H9 (cell line): ENCODE results near the gene DPM2. TPM values are rescaled to one million over a fixed set of nuclear protein-coding genes. Genes with fewer than 3 reads are reported as not detected.

Experiments
- DNase-seq: peaks from one replicate; pipeline ENCODE4 v3.0.0-alpha.2; 2017
- H2AFZ ChIP-seq: one replicate; pipeline ENCODE4 v1.6.1; 2013; ENCODE audit warnings: mild to moderate bottlenecking, low read length, control low read depth, moderate library complexity
- H2AK5ac ChIP-seq: 2 replicates; pipeline ENCODE4 v1.6.1; 2013; ENCODE audit warnings: low read length, control low read depth, mixed read lengths; ENCODE audit not compliant: insufficient read length
- H2BK120ac ChIP-seq: one replicate; pipeline ENCODE4 v1.6.1; 2013; ENCODE audit warnings: low read depth, mild to moderate bottlenecking, low read length, control low read depth, inconsistent platforms; ENCODE audit not compliant: poor library complexity, severe bottlenecking
- H2BK12ac ChIP-seq: 2 replicates; pipeline ENCODE4 v1.6.1; 2013; ENCODE audit warnings: low read length, control low read depth, mixed read lengths, low read depth; ENCODE audit not compliant: insufficient read length
- H2BK15ac ChIP-seq: 2 replicates; pipeline ENCODE4 v1.6.1; 2013; ENCODE audit warnings: low read depth, low read length, control low read depth
- H2BK20ac ChIP-seq: one replicate; pipeline ENCODE4 v1.6.1; 2013; ENCODE audit warnings: low read depth, mild to moderate bottlenecking, low read length, control low read depth, inconsistent platforms; ENCODE audit not compliant: poor library complexity, severe bottlenecking
- H2BK5ac ChIP-seq: 2 replicates; pipeline ENCODE4 v1.6.1; 2013; ENCODE audit warnings: low read length, control low read depth, mixed read lengths; ENCODE audit not compliant: insufficient read length
- H3K14ac ChIP-seq: 2 replicates; pipeline ENCODE4 v1.6.1; 2013; ENCODE audit warnings: low read length, control low read depth; ENCODE audit not compliant: insufficient read depth
- H3K18ac ChIP-seq: 2 replicates; pipeline ENCODE4 v1.6.1; 2013; ENCODE audit warnings: low read depth, mild to moderate bottlenecking, mixed read lengths, low read length, control low read depth; ENCODE audit not compliant: insufficient read length
- H3K23ac ChIP-seq: 2 replicates; pipeline ENCODE4 v1.6.1; 2013; ENCODE audit warnings: low read length, control low read depth, mixed read lengths, low read depth; ENCODE audit not compliant: insufficient read length
- H3K23me2 ChIP-seq: 2 replicates; pipeline ENCODE4 v1.6.1; 2013; ENCODE audit warnings: low read depth, mild to moderate bottlenecking, mixed read lengths, low read length, control low read depth; ENCODE audit not compliant: insufficient read length, poor library complexity, severe bottlenecking
- H3K27ac ChIP-seq: 2 replicates; pipeline ENCODE4 v1.5.1; 2013; ENCODE audit warnings: low read length, control low read depth, mixed read lengths, low read depth; ENCODE audit not compliant: insufficient read length
- H3K27me3 ChIP-seq: 2 replicates; pipeline ENCODE4 v1.6.1; 2013; ENCODE audit warnings: low read length, control low read depth, inconsistent platforms; ENCODE audit not compliant: insufficient read depth
- H3K4ac ChIP-seq: 2 replicates; pipeline ENCODE4 v1.6.1; 2013; ENCODE audit warnings: low read depth, mild to moderate bottlenecking, control low read depth, inconsistent platforms, low read length, moderate library complexity
- H3K4me1 ChIP-seq: 2 replicates; pipeline ENCODE4 v1.6.1; 2013; ENCODE audit warnings: low read length, control low read depth, inconsistent platforms; ENCODE audit not compliant: insufficient read depth
- H3K4me2 ChIP-seq: 2 replicates; pipeline ENCODE4 v1.6.1; 2013; ENCODE audit warnings: low read length, control low read depth, mixed read lengths; ENCODE audit not compliant: insufficient read length, insufficient read depth
- H3K56ac ChIP-seq: 2 replicates; pipeline ENCODE4 v1.6.1; 2013; ENCODE audit warnings: low read depth, mild to moderate bottlenecking, mixed read lengths, low read length, control low read depth; ENCODE audit not compliant: insufficient read length
- H3K79me1 ChIP-seq: 2 replicates; pipeline ENCODE4 v1.6.1; 2013; ENCODE audit warnings: low read depth, mild to moderate bottlenecking, moderate library complexity, low read length, control low read depth, inconsistent platforms; ENCODE audit not compliant: insufficient read depth, poor library complexity, severe bottlenecking
- H3K79me2 ChIP-seq: 2 replicates; pipeline ENCODE4 v1.6.1; 2013; ENCODE audit warnings: low read length, control low read depth, inconsistent platforms; ENCODE audit not compliant: insufficient read depth
- H3K9ac ChIP-seq: 2 replicates; pipeline ENCODE4 v1.6.1; 2013; ENCODE audit warnings: low read length, control low read depth, mixed read lengths; ENCODE audit not compliant: insufficient read length; ENCODE audit errors: extremely low read depth
- H3K9me3 ChIP-seq: one replicate; pipeline ENCODE4 v1.6.1; 2013; ENCODE audit warnings: low read depth, low read length, inconsistent platforms; ENCODE audit not compliant: control insufficient read depth
- H3T11ph ChIP-seq: one replicate; pipeline ENCODE4 v1.6.1; 2013; ENCODE audit warnings: mild to moderate bottlenecking, low read length, control low read depth, inconsistent platforms
- H4K20me1 ChIP-seq: one replicate; pipeline ENCODE4 v1.6.1; 2013; ENCODE audit not compliant: control insufficient read depth, insufficient read length, insufficient read depth
- H4K5ac ChIP-seq: 2 replicates; pipeline ENCODE4 v1.6.1; 2013; ENCODE audit warnings: low read depth, mild to moderate bottlenecking, mixed read lengths, low read length, control low read depth; ENCODE audit not compliant: insufficient read length
- H4K8ac ChIP-seq: replicated peaks from 2 replicates; pipeline ENCODE4 v1.6.1; 2013; ENCODE audit warnings: low read length, control low read depth, mixed read lengths, low read depth; ENCODE audit not compliant: insufficient read length
- H4K91ac ChIP-seq: 2 replicates; pipeline ENCODE4 v1.6.1; 2013; ENCODE audit warnings: low read depth, mild to moderate bottlenecking, moderate library complexity, mixed read lengths, low read length, control low read depth; ENCODE audit not compliant: insufficient read length
- H3K27ac Mint-ChIP-seq, 3 experiments: 2 replicates in 2 of 3; 3 replicates in 1 of 3; pipeline ENCODE4 v1.8.0; 2020 to 2021; ENCODE audit warnings: mixed read lengths in 3 of 3, mild to moderate bottlenecking in 1 of 3, moderate library complexity in 1 of 3
- H3K27me3 Mint-ChIP-seq: 2 replicates; pipeline ENCODE4 v1.8.0; 2021; ENCODE audit warnings: low read depth, mild to moderate bottlenecking, moderate library complexity, mixed read lengths
- H3K36me3 Mint-ChIP-seq, 3 experiments: 2 replicates in 2 of 3; 3 replicates in 1 of 3; pipeline ENCODE4 v1.8.0; 2020 to 2021; ENCODE audit warnings: low read depth in 3 of 3, mixed read lengths in 3 of 3; ENCODE audit not compliant: insufficient read depth in 1 of 3
- H3K4me1 Mint-ChIP-seq, 2 experiments: 2 replicates each; pipeline ENCODE4 v1.8.0; 2020; ENCODE audit warnings: mixed read lengths in 2 of 2
- H3K4me3 Mint-ChIP-seq, 2 experiments: 2 replicates in 1 of 2; 3 replicates in 1 of 2; pipeline ENCODE4 v1.8.0; 2020 to 2021; ENCODE audit warnings: mild to moderate bottlenecking in 2 of 2, mixed read lengths in 2 of 2, moderate library complexity in 1 of 2
- H3K9me3 Mint-ChIP-seq, 2 experiments: 2 replicates in 1 of 2; 3 replicates in 1 of 2; pipeline ENCODE4 v1.8.0; 2020; ENCODE audit warnings: mild to moderate bottlenecking in 2 of 2, mixed read lengths in 2 of 2, moderate library complexity in 1 of 2
- CTCF ChIP-seq: fragments of 200-600 bp; sonication (generic); conservative IDR thresholded peaks from 3 replicates; pipeline ENCODE4 v1.8.0; 2021; ENCODE audit warnings: antibody characterized with exemption, mild to moderate bottlenecking
- WGBS: extraction: QIAGEN DNeasy Blood & Tissue Kit; methylation state at CpG from one replicate; pipeline ENCODE4 v1.1.7; 2013; ENCODE audit warnings: missing lambda C conversion rate, low lambda C conversion rate, mixed read lengths; ENCODE audit not compliant: insufficient read length; ENCODE audit errors: extremely low coverage; 5-methylcytosine and 5-hydroxymethylcytosine counted together
- total RNA-seq: library from RNA; stranded (reverse); gene quantifications from 2 replicates; pipeline ENCODE4 v1.2.1, GENCODE V29; 2021

DPM2 gene
- total RNA-seq, 1 experiment from 2014 or later: 46.1 TPM

GRCh38 chr9:127941062-127941960 is 3.7 kb upstream of the DPM2 start:
- no peak overlapping the region for H3K4me3 Mint-ChIP-seq
- H3K27me3 Mint-ChIP-seq: peaks cover 2% of the 10 kb centered on the region
- no peaks in the 10 kb centered on the region for H3K79me2 ChIP-seq
- H3K23me2 ChIP-seq: peaks cover 6% of the 10 kb centered on the region
- peaks cover 10 to 42% (median 36%) of the 10 kb centered on the region in 3 experiments; a peak in 6 of 7 replicates for H3K36me3 Mint-ChIP-seq
- H3K27ac ChIP-seq: no peak overlapping the region
- H4K20me1 ChIP-seq: no peaks in the 10 kb centered on the region
- H4K91ac ChIP-seq: no peak overlapping the region
- H3K18ac ChIP-seq: no peak overlapping the region
- no peak overlapping the region for H2AK5ac ChIP-seq
- no peak overlapping the region for H3T11ph ChIP-seq
- peaks cover 7% of the 10 kb centered on the region for H3K79me1 ChIP-seq
- no peak overlapping the region for H2BK5ac ChIP-seq
- H4K8ac ChIP-seq: no peak overlapping the region
- H3K9me3 Mint-ChIP-seq: no peaks in the 10 kb centered on the region
- no peak overlapping the region for H3K23ac ChIP-seq
- H3K14ac ChIP-seq: no peak overlapping the region
- no peaks in the 10 kb centered on the region for H3K9me3 ChIP-seq
- H3K9ac ChIP-seq: no peak overlapping the region
- H2BK15ac ChIP-seq: no peak overlapping the region
- H3K4me1 Mint-ChIP-seq: peaks cover 22 to 48% of the 10 kb centered on the region in 2 experiments
- no peak overlapping the region for H2BK120ac ChIP-seq
- DNase-seq: no peak
- no peak overlapping the region for H2AFZ ChIP-seq
- no peak for TF ChIP-seq CTCF
- no peak overlapping the region for H3K56ac ChIP-seq
- no peak overlapping the region for H3K4me2 ChIP-seq
- H3K4me1 ChIP-seq: no peaks in the 10 kb centered on the region
- no peak overlapping the region for H2BK12ac ChIP-seq
- H3K27ac Mint-ChIP-seq: peak overlapping the region in 2 of 3 experiments; percentile 63 to 77; a peak in 3 of 7 replicates
- H3K4ac ChIP-seq: no peak overlapping the region
- no peaks in the 10 kb centered on the region for H3K27me3 ChIP-seq
- H4K5ac ChIP-seq: no peak overlapping the region
- no CpG with 5 or more reads among the region's 18 CpGs for WGBS
- H2BK20ac ChIP-seq: no peak overlapping the region
